Measurements from ENCODE around the gene TRPC6. TPM values are rescaled to one million over a fixed set of nuclear protein-coding genes. Genes with fewer than 3 reads are reported as not detected.

Gene TRPC6
- total and polyA plus RNA-seq, 7 donors, result 0.04 to 1.1 (median 0.21) TPM

- 63 to 71% (median 64%) methylated on average over 1 of the region's 1 CpG for WGBS, 3 donors
- DNase-seq (no peak), ATAC-seq (no peak)
- no peak for TF ChIP-seq CTCF (IDR thresholded peaks at IDR 0.05)
- Histone ChIP-seq H3K4me3 (no peak overlapping the region), H3K36me3 (ENCODE audit: insufficient read depth in 1 of 2, low read depth in 1 of 2) (no peaks in the 10 kb centered on the region), H3K9me3 (no peaks in the 10 kb centered on the region), H3K27ac (no peak overlapping the region), H3K4me1 (no peaks in the 10 kb centered on the region), H3K27me3 (ENCODE audit: insufficient read depth in 3 of 3, low read length in 2 of 3) (no peaks in the 10 kb centered on the region)
- intact Hi-C loops (cut with DNase I), result no loop called here
Observed at GRCh38 chr11:101612481-101612880, 28.7 kb upstream of the TRPC6 start.

GRCh38 chr11:101600924-101601323 lies 17.1 kb upstream of the TRPC6 start:
- DNase-seq, result no peak
- WGBS, 3 donors, result 47 to 66% (median 55%) methylated on average over 3 of the region's 3 CpGs
- H3K4me1 ChIP-seq, result no peaks in the 10 kb centered on the region

GRCh38 chr11:101586965-101587364 lies 3.2 kb upstream of the TRPC6 start:
- intact Hi-C loops (cut with DNase I), result no loop called here
- DNase-seq (no peak), ATAC-seq (no peak)
- Histone ChIP-seq H3K27ac (no peak overlapping the region), H3K4me1 (no peaks in the 10 kb centered on the region), H3K4me3 (no peak overlapping the region), H3K27me3 (ENCODE audit: insufficient read depth in 3 of 3, low read length in 2 of 3) (peaks cover 0 to 22% (median 3%) of the 10 kb centered on the region in 3 donors), H3K36me3 (ENCODE audit: insufficient read depth in 1 of 2, low read depth in 1 of 2) (no peaks in the 10 kb centered on the region), H3K9me3 (no peaks in the 10 kb centered on the region)
- TF ChIP-seq CTCF (IDR thresholded peaks at IDR 0.05), result no peak
- 84 to 88% (median 86%) methylated on average over 5 of the region's 5 CpGs for WGBS, 3 donors

More at GRCh38 chr11:101600924-101601323, 17.1 kb upstream of the TRPC6 start:
- intact Hi-C loops (cut with DNase I), result no loop called here
- Histone ChIP-seq H3K36me3 (ENCODE audit: insufficient read depth in 1 of 2, low read depth in 1 of 2) (no peaks in the 10 kb centered on the region), H3K9me3 (no peaks in the 10 kb centered on the region), H3K27me3 (ENCODE audit: insufficient read depth in 3 of 3, low read length in 2 of 3) (no peaks in the 10 kb centered on the region), H3K4me3 (no peak overlapping the region), H3K27ac (no peak overlapping the region)
- no peak for ATAC-seq
- TF ChIP-seq CTCF (IDR thresholded peaks at IDR 0.05), result no peak

GRCh38 chr11:101584655-101585054 lies 848 bp upstream of the TRPC6 start:
- no peak for DNase-seq
- intact Hi-C loops (cut with DNase I), result no loop called here
- WGBS, 3 donors, result 51 to 61% (median 53%) methylated on average over 2 of the region's 2 CpGs
- no peak for TF ChIP-seq CTCF (IDR thresholded peaks at IDR 0.05)
- Histone ChIP-seq H3K4me1 (no peaks in the 10 kb centered on the region), H3K27me3 (ENCODE audit: insufficient read depth in 3 of 3, low read length in 2 of 3) (peaks cover 2 to 27% (median 3%) of the 10 kb centered on the region in 3 donors), H3K9me3 (no peaks in the 10 kb centered on the region), H3K27ac (no peak overlapping the region), H3K36me3 (ENCODE audit: insufficient read depth in 1 of 2, low read depth in 1 of 2) (no peaks in the 10 kb centered on the region), H3K4me3 (no peak overlapping the region)
- ATAC-seq, result no peak

- no peak overlapping the region for H3K27ac ChIP-seq
- intact Hi-C loops (cut with DNase I), result no loop called here
- H3K4me3 ChIP-seq, result peak overlapping the region; percentile 58
- DNase-seq, result no peak
- peaks cover 2 to 27% (median 3%) of the 10 kb centered on the region in 3 donors for H3K27me3 ChIP-seq (ENCODE audit: insufficient read depth in 3 of 3, low read length in 2 of 3)
- 16 to 19% (median 18%) methylated on average over 8 of the region's 8 CpGs for WGBS, 3 donors
- H3K36me3 ChIP-seq (ENCODE audit: insufficient read depth in 1 of 2, low read depth in 1 of 2), result no peaks in the 10 kb centered on the region
- H3K9me3 ChIP-seq, result no peaks in the 10 kb centered on the region
- ATAC-seq, result no peak
- H3K4me1 ChIP-seq, result no peaks in the 10 kb centered on the region
- TF ChIP-seq CTCF (IDR thresholded peaks at IDR 0.05), result no peak
Observed at GRCh38 chr11:101584129-101584515, 315 bp upstream of the TRPC6 start.

Measured in psoas muscle (tissue), 8 donors.